H1 (cell line): Measurements from ENCODE around the gene PPP2R5B. TPM values are rescaled to one million over a fixed set of nuclear protein-coding genes. Genes with fewer than 3 reads are reported as not detected.

Experiments
- HDAC2 ChIP-seq, 2 experiments: fragments of 300-600 bp in 1 of 2; sonication (generic) in 1 of 2; IDR thresholded peaks; 2 replicates each; pipeline ENCODE4 v1.6.1; 2011 to 2012; ENCODE audit warnings: low read depth in 2 of 2, low read length in 2 of 2, mild to moderate bottlenecking in 2 of 2, moderate library complexity in 2 of 2, borderline replicate concordance in 1 of 2, inconsistent platforms in 1 of 2
- HDAC6 ChIP-seq: IDR thresholded peaks from one replicate; pipeline ENCODE4 v1.7.1; 2012; ENCODE audit warnings: low read depth, mild to moderate bottlenecking, inconsistent platforms, low read length, moderate library complexity
- YY1 ChIP-seq: IDR thresholded peaks from 2 replicates; pipeline ENCODE4 v1.6.1; 2011; ENCODE audit warnings: low read depth, mild to moderate bottlenecking, low read length
- ZNF274 ChIP-seq: IDR thresholded peaks from 2 replicates; pipeline ENCODE4 v1.7.0; 2012; ENCODE audit warnings: low read length, borderline replicate concordance; ENCODE audit errors: extremely low read depth
- polyA plus RNA-seq, 7 experiments: library from polyadenylated mRNA; depleted of rRNA in 3 of 7; stranded (reverse) in 5 of 7; unstranded in 2 of 7; fragments of >200 nt in 5 of 7; fragments of 200-250 nt in 2 of 7; gene quantifications; 1 replicate in 5 of 7; 2 replicates in 1 of 7; 4 replicates in 1 of 7; pipeline versions ENCODE4 v1.2.1 to v1.2.3, GENCODE V29; 2011 to 2013; ENCODE audit warnings: missing spikeins in 2 of 7, mixed read lengths in 2 of 7
- total RNA-seq: library from RNA; stranded (reverse); fragmentation: NEBNext Ultra II Directional; extraction: Animal tissue kit (Norgen Biotek cat#: 25700); gene quantifications from 2 replicates; pipeline ENCODE4 v1.2.1, GENCODE V29; 2021
- TF ChIP-seq, protein P1 (sequence below): IDR thresholded peaks from 2 replicates; pipeline ENCODE4 v1.6.1; 2012; ENCODE audit warnings: inconsistent platforms

Gene PPP2R5B
- total and polyA plus RNA-seq, 2 of the 8 experiments (the other 6 are each of a cell fraction or from before 2014, with no cell fraction given), result 4.9 to 5.1 TPM

DNA sequence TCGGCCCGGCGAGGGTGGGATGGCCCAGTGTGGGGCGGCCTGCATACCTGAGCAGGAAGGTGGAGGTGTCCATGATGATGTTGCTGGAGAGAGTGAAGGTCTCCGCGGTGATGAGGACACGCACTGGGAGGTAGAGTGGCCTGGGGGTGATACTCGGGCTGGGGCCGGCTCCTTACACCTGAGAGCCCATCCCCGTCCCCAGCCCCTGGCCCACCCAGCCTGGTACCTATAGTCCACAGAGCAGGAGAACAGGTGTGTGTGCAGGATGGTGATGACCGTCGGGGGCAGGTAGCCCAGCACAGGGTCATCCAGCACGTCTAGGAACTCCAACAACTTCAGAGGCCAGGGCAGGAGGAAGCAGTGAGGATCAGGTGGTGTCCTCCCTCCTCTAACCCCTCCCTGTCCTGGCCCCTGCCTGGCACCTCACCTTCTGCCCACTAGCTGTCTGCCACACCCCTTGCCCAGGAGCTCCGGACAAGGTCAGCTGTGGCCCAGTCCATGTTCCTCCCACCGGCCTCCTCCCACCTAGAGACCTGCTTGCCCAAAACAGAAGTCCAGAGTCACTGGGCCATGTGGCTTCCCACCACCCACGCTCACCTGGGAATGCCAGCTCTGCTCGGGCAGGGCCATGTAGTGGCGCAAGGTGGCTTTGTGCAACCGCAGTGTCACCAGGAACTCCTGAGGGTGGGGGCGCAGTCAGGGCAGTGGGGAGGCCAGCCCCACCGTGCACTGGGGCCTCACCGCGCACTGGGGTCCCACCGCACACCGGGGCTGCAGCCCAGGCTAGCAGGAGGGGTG lies 18.8 kb upstream of the PPP2R5B start (continued):
- no peak for TF ChIP-seq HDAC2 (IDR thresholded peaks at IDR 0.05; ENCODE audit: borderline replicate concordance in 1 of 2, low read depth in 2 of 2, low read length in 2 of 2)
- no peak for TF ChIP-seq HDAC6
- no peak for TF ChIP-seq YY1
- TF ChIP-seq, protein P1, sequence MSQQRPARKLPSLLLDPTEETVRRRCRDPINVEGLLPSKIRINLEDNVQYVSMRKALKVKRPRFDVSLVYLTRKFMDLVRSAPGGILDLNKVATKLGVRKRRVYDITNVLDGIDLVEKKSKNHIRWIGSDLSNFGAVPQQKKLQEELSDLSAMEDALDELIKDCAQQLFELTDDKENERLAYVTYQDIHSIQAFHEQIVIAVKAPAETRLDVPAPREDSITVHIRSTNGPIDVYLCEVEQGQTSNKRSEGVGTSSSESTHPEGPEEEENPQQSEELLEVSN, result no peak
- TF ChIP-seq ZNF274, result no peak
